ENCODE results near the gene UNC5B.
A peak's percentile ranks its signal among the peaks of the same experiment; 100 is the strongest.
"Not testable (repeated sequence)": the region's sequence is repeated elsewhere in the genome, so short reads cannot be mapped to it uniquely, and the experiment has no call there.

Gene UNC5B

DNA sequence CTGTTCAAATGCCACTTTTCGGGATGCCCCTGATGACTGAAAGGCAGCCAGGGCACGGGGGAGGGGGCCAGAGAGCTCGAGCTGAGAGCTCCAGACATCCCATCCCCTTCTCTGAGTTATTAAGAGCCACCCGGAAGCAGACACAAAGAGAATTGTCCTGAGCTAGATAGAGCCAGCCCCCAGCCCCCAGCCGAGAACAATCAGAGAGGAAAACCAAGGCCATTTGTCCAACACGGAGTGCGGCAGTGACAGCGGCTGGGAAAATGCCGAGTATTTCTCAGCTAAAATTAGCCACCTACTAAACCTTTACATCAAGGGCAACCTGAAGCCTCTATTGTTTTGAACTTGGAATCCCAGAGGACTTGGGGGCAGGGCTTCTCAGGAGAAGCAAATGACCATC, 51.0 kb downstream of the UNC5B start:
- intact Hi-C loops (cut with DNase I), result no loop called here
- peak in 6 of 10 donors; percentile 48 to 90 (median 61) for DNase-seq

DNA sequence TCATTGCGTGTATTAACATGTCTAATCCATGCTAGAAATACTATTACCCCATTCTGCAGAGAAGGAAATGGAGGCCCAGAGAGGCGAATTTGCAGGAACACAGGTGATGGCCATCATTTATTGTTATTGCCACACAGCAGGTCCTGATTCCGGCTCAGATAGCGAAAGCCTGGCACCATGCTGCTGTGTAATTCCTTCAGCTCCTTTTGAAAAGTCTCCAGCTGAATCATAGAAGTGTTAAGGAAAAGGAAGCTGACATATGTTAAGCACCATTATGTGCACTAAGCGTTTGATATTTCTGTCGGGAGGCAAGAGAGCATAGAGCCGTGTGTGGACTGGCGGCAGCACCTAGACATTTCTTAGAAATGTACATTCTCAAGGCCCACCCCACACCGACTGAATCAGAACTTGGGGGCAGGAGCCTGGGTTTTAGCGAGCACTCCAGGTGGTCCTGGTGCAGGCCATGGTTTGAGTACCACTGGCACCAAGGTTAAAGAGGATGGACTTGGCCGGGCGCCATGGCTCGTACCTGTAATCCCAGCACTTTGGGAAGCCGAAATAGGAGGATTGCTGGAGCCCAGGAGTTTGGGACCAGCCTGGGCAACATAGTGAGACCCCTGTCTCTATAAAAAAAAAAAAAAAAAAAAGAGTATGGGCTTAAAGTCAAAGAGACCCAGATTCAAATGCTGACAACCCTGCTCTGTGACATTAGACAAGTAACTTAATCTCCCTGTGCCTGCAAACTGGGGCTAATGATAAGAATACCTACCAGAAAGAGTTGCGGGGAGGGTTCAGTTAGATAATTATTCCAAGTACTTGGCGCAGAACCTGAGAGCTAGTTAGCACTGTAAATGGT, 52.2 kb downstream of the UNC5B start:
- peak in 2 of 10 donors; percentile 74 to 81 for DNase-seq
- intact Hi-C loops (cut with DNase I), result no loop called here

DNA sequence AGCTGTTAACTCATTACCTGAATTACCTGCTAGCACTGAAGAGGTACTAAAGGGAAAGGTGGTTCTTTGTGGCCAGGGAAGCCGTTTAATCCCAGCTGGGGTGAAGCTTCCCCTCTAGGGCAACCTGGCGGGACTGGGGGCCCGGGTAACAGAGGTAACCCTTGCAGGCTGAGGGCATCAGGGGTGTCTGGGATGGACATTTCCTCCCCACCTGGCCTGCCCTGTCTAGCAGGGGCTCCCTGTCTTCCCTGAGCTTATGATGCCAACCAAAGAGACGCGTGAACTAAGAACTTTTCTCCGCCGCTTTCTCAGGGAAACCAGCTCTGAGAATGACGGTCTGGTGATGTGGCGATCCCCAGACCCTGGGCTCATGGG, 52.8 kb downstream of the UNC5B start:
- DNase-seq, result peak in 2 of 10 donors; percentile 58 to 73
- intact Hi-C loops (cut with DNase I), result no loop called here

DNA sequence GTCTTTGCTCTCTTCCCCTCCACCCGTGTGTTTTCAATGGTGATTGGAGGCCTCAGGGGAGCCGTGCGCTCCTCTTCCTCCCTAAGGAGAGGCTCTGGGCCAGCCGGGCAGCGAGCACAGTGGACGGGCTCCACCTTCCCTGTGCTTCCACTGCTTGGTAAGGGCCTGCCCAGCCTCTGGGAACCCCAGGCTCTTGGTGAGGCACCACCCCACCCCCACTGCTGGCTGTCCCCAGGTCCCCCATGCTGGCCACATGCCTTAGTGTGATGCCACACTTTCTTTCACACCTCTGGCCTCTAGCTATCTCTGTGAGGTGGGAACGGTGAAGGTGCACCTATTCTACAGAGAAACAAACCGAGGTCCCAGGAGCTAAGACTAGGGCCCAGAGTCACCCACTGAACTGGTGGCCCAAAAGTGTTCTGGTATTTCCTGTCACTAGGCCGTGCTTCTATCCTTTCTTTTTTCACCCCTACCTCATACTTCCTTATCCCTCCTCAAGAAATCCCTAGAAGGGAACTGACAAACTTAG, 53.3 kb downstream of the UNC5B start:
- intact Hi-C loops (cut with DNase I), result no loop called here

DNA sequence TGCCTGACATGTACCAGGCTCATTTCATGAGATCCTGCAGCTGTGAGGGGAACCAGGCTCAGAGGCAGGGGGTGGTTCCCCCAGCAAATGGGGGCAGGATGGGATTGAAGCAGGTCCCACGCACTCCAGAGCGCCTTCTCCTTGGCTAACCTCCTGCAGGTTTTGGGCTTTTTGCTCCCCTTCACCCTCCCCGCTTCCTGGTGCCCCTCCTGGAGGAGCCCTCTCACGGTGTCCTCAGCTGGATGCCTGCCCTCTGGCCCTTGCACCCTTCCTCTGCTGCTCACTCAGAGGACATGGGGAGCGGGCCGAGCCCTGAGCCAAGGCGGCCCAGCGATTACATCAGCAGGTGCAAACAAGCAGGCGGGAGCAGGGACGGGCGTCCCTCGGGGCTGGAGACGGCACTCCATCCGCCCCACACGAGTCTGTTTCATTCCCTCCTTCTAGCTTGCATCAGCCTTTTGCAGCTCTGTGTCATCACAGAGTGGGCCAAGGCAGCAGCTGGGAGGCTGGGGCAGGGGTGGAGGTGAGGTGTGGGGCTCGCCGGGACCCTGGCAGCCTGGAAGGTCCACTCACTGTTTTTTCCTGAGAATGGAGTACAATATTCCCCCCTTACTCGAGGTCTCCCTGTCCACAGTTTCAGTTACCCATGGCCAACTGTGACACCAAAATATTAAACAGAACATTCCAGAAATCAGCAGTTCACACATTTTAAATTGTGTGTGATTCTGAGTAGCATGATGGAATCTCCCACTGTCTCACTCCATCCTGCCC, 54.0 kb downstream of the UNC5B start:
- intact Hi-C loops (cut with DNase I), result no loop called here
- peak in 2 of 10 donors; percentile 86 to 89 for DNase-seq

More for the DNA sequence above, 53.3 kb downstream of the UNC5B start:
- DNase-seq, result peak in 2 of 10 donors; percentile 49 to 70

DNA sequence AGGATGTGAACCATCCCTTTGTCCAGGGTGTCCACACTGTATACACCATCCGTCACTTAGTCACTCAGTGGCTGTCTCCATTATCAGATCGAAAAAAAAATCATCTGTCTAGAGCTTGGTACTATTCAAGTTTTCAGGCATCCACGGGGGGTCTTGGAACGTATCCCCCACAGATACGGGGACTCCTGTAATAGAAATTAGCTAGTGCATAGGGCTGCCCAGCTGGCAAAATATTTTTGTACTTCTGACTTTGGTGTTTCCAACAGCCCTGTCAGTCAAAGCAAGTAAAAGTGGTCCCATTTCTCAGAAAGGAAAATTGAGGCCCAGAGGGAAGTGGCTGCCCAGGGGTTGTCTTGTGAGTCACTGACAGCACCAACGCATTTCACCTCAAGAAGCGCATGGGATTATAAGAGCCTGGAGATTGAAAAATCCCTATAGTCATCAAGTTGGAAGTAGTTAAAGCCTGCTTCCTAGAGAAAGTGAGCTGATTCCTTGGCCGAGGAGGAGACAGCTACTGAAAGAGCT, 54.6 kb downstream of the UNC5B start:
- intact Hi-C loops (cut with DNase I), result no loop called here
- DNase-seq, result peak in 1 of 10 donors; percentile 35

DNA sequence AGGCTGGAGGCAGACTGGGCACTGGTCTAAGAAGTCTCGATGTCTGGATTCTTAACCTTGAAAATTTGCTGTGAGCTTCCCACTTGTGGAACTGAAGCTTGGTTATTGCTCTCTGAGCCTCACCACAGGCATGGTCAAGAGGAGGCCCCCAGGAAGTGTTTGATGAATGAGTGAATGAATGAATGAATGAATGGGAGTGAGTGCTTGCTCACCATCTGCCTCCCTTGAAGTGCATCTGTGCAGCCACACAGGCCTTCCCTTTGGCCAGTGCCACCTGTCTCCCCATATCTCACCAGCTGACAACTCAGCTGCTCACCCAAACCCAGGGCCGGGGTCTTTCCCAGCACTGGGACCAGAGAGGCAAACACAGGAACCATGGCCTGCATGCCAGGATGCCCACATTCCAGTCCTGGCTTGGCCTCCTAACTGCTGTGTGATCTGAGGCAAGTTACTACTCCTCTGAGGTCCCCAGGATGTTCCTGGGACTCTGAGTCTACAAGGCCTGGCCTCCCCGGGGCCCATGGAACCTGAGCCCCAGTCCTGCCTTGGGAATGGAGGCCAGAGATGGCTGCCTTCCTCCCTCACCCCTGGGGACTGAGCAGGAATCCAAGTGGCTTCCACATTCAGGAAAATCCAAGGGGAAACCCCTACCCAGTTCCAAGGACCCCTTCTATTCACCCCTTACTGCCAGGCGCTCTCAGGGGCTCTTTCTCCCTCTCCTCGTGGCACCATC, 55.3 kb downstream of the UNC5B start:
- intact Hi-C loops (cut with DNase I), result loop anchor here (1.0 kb wide), 1 partner anchor 53 kb away; no protein-coding TSS in a partner anchor
- peak in 1 of 10 donors; percentile 74 for DNase-seq

DNA sequence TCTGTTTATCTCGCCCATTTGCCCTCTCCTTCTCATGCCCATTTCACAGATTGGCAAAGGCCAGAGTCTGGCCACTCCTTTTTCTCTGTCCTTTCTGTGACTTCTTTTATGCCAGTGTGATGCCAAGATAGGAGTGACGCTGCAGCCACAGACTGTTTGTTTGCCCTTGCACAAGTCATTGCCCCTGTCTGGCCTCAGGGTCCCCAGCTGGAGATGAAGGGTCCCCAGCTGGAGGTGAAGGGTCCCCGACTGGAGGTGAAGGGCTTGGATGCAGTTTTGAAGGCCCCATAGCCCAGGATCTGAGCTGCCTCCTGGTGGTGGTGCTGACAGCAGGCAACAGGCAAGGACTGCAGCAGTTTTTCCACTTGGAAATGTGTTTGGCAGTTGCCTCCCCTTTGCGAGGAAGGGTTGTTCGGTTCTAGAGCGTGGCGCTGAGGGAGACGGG, 55.9 kb downstream of the UNC5B start:
- intact Hi-C loops (cut with DNase I), result loop anchor here (1.0 kb wide), 1 partner anchor 54 kb away; no protein-coding TSS in a partner anchor
- peak in 7 of 10 donors; percentile 54 to 93 (median 63) for DNase-seq

DNA sequence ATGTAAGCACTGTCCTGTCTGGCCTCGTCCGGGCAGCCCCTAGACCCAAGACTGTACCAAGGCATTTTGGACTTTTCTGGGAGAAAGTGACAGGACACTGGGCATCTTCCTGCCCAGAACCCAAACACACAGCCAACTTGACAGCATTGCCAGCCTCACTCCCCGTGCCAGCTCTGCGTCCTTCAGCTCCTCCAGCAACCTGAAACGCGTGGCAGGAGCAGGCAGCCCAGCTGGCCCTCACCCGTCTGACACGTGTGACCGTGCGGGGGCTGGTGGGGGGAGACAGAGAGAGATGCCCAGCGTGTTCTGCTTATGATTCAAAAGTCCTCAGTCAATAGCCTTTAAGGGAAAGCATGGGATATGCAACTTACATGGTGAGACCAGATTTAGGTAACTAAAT, 56.4 kb downstream of the UNC5B start:
- intact Hi-C loops (cut with DNase I), result loop anchor here (1.0 kb wide), 1 partner anchor 54 kb away; no protein-coding TSS in a partner anchor
- DNase-seq, result peak in 4 of 10 donors; percentile 25 to 89 (median 38)

DNA sequence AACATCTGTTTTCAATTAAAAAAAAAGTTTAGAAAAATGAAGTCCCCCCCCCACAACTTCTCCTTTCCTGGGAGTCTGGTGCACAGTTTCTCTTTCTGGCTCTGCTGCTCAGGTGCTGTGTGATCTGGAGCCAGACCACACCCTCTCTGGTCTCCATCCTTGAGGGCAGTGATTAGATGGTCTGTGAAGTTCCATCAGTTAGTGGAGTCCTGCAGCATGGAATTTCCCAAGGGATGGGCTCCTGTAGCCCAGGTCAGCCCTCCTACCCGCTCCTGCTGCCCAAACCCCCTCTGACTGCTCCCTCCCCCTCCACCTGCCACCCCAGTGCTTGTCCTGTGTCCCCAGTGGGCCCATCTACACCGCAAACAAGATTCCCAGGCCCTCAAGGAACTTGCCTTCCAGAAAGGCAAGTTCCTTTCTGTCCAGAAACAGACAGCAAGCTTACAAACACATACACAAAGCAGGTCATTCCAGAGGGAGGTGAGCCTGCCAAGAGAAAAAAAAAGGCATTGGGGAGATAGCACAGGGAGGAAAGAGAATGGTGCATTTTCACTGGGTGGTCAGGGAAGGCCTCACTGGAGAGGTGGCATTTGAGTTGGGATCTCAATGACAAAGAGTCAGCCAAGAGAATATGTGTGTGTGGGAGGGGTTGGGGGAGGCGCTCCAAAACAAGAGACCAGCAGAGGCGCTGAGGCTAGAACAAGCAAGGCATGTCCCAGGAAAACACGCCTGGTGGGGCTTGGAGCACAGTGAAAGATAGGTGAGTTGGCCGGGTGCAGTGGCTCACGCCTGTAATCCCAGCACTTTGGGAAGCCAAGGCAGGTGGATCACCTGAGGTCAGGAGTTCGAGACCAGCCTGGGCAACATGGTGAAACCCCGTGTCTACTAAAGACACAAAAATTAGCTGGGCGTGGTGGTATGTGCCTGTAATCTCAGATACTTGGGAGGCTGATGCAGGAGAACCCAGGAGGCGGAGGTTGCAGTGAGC, 57.2 kb downstream of the UNC5B start:
- DNase-seq, result peak in 2 of 10 donors; percentile 81 to 89
- intact Hi-C loops (cut with DNase I), result no loop called here

DNA sequence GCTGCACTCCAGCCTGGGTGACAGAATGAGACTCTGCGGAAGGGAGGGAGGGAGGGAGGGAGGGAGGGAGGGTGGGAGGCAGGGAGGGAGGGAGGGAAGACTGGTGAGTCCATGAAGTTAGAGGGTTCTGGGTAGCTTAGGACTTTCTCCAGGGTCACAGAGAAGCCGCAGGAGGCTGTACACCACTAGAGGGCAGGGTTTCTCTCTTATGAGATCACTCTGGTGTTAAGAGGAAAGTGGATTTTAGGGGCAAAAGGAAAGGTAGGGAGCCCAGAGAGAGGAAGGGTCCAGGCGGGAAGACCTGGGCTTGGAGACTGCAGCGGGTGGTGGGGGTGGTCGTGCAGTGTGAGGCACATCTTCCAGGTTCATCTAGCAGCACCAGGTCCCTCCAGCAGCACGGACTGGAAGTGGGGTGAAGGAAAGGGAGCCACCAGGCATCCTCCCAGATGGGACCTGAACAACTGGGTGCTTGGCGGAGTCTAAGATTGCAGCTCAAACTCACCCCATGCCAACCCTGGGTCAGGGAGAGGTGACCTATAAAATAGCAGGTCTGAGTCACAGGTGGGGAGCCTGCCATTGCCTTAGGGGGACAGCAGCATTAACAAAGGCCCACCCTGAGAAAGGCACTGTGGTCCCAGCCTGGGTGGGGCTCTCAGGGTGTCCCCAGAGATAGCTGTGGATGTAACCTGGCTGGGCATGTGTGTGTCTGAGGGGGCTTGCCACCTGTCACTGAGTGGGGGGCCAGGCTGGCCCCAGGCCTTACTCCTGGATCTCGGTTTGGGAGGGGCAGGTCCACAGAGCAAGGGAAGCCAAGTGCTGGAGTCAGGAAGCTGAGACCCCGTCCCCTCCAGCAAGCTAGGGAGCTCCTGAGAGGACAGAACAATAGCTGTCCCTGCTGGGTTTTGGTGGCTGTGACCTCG, 58.2 kb downstream of the UNC5B start:
- intact Hi-C loops (cut with DNase I), result no loop called here
- peak in 4 of 10 donors; percentile 53 to 88 (median 72) for DNase-seq

DNA sequence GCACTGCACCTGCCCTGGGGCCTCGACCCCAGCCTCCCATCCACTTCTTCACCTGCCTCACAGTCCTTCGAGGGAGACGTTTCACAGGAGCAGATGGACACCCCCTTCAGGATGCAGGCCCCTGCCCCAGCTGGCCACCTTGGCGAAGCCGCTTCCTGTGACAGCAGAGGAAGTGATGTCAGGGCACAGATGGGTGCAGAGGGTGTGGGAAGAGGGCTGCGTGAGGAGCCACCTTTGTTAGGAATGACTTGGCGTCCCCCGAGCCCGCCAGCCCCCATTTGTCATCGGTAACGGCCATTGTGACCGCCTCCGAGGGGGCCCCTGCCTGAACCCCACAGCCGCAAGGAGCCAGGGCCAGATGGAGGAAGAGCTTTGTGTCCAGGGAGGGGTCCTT, 59.3 kb downstream of the UNC5B start:
- intact Hi-C loops (cut with DNase I), result no loop called here
- peak in 2 of 10 donors; percentile 67 for DNase-seq

DNA sequence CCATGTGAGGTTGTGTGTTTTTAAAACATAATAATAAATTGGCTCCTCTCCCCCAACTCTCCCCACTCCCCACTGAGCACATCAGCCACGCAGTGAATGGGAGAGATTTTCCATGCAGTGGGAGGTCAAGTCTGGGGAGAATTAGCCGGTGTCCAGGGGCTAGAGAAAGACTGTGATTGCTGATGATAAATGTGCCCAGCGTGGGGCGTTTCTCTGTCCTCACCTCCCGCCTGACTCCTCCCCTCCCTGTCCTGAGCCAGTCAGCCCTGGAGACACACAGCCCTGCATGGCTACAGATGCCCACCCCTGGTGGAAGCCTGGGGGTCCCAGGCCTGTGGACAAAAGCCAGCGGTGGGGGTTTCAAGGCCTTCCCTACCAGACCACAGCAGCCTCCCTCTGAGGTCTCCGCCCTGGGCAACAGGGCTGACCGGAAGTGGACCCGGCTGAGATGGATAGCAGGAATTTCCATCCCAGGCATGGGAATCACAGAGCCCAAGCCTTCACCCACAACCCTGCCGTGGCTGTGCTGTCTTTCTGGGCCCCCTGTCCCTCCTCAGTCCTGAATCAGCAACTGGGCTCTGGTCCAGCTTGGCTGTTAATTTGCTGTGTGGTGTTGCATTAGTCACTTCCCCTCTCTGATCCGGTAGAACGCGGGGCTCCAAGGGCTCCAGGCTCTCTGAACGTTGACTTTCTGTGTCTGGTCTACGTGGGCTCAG, 59.8 kb downstream of the UNC5B start:
- intact Hi-C loops (cut with DNase I), result no loop called here
- DNase-seq, result peak in 2 of 10 donors; percentile 44 to 61

DNA sequence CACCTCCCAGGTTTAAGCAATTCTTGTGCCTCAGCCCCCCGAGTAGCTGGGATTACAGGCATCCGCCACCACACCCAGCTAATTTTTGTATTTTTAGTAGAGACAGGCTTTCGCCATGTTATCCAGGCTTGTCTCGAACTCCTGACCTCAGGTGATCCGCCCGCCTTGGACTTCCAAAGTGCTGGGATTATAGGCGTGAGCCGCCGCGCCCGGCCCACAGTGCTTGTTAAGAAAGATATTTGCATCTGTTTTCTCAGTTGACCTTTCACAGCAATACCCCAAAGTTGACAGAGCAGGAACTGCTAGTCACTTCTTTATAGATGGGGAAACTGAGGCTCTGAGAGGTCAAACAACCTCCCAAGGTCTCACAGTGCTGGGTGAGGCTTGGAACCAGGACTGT, 60.6 kb downstream of the UNC5B start:
- intact Hi-C loops (cut with DNase I), result not testable (repeated sequence)
- peak in 1 of 10 donors; percentile 82 for DNase-seq

DNA sequence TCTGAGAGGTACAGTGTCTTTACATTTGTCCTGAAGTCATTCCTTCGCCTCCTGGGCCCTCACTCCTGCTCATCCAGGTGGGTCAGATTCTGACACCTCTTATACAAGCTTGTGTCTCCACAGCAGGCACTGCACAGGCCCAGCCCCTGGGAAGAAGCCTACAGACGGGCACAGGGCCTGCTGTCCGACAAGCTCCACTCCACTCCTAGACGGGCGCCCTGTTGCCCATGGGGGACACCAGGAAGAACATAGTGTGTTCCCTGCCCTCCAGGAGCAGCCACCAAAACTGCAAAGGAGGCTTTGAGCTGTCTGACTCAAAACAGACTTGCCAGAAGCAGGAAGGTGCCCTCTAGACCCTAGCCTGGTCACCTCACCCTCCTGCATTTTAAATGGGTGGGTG, 61.1 kb downstream of the UNC5B start:
- intact Hi-C loops (cut with DNase I), result no loop called here
- peak in 1 of 10 donors; percentile 67 for DNase-seq

DNA sequence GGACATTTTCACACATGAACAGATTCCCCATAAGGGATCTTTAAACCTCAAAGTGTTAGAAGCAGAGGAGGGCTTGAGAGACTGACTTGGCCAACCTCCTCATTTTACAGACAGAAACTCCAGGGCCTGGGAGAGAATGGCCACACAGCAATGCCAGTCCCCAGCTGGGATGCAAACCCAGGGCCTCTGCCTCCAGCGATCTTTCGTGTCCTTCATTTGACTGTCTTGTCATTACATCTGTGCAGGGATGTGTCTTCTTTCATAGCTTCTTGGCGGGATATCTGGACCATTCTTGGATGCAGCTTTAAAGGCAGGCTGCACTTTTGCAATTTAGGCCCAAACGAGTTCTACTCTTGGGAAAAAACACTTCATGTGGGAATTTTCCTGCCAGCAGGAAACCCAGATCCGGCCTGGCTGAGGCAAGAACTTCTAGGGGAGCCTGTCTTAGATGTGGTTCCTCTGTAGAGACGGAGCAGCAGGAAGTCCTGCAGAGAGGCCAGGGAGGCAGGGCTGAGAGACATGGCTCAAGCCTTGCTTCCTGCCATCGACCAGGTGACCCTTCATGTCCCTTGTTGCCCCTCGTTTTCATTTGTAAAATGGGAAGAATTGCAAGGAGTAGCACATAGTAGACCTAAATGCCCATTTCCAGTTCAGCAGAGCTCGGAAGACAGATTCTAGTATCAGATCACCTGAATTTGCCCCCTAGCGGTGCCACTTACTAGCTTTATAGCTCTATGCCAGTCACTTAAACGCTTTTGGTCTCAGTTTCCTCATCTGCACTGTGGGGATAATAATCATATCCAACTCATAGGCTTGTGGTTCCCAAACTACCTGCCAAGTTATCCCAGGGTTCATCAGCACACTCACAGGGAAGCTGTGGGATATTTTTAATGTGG, 62.8 kb downstream of the UNC5B start:
- intact Hi-C loops (cut with DNase I), result no loop called here
- DNase-seq, result peak in 3 of 10 donors; percentile 58 to 72 (median 67)
